Neuronal stem cell (in vitro differentiated cells): Measurements from ENCODE around the gene AKAP7.

Experiments used
- DNase-seq: peaks from one replicate; pipeline ENCODE4 v3.0.0-alpha.2; 2013; ENCODE audit warnings: low spot score
- H2AFZ ChIP-seq: one replicate; pipeline ENCODE4 v1.6.1; 2013; ENCODE audit warnings: mild to moderate bottlenecking, low read length, inconsistent platforms
- H2AK5ac ChIP-seq: 2 replicates; pipeline ENCODE4 v1.6.1; 2013; ENCODE audit warnings: low read depth, mild to moderate bottlenecking, inconsistent platforms, low read length, moderate library complexity, mixed read lengths
- H2BK120ac ChIP-seq: 2 replicates; pipeline ENCODE4 v1.6.1; 2013; ENCODE audit warnings: low read depth, mild to moderate bottlenecking, inconsistent platforms, low read length, moderate library complexity, mixed read lengths
- H2BK12ac ChIP-seq: one replicate; pipeline ENCODE4 v1.6.1; 2013; ENCODE audit warnings: low read length, inconsistent platforms
- H2BK15ac ChIP-seq: 2 replicates; pipeline ENCODE4 v1.6.1; 2013; ENCODE audit warnings: mild to moderate bottlenecking, low read length, inconsistent platforms, mixed read lengths
- H2BK5ac ChIP-seq: one replicate; pipeline ENCODE4 v1.6.1; 2013; ENCODE audit warnings: inconsistent platforms, mild to moderate bottlenecking, low read length, moderate library complexity
- H3K14ac ChIP-seq: one replicate; pipeline ENCODE4 v1.6.1; 2013; ENCODE audit warnings: low read length, inconsistent platforms
- H3K18ac ChIP-seq: 2 replicates; pipeline ENCODE4 v1.6.1; 2013; ENCODE audit warnings: low read length, inconsistent platforms
- H3K23ac ChIP-seq: 2 replicates; pipeline ENCODE4 v1.6.1; 2013; ENCODE audit warnings: low read depth, mild to moderate bottlenecking, mixed read lengths, low read length, inconsistent platforms; ENCODE audit not compliant: poor library complexity
- H3K27ac ChIP-seq: replicated peaks from 3 replicates; pipeline ENCODE4 v1.5.1; 2013; ENCODE audit warnings: low read length, inconsistent platforms
- H3K27me3 ChIP-seq, 3 experiments: 2 replicates each; pipeline ENCODE4 v1.6.1; 2013; ENCODE audit warnings: low read length in 3 of 3, mild to moderate bottlenecking in 2 of 3, inconsistent platforms in 1 of 3, low read depth in 1 of 3, mixed read lengths in 1 of 3, moderate library complexity in 1 of 3; ENCODE audit not compliant: control insufficient read depth in 3 of 3, insufficient read depth in 3 of 3
- H3K36me3 ChIP-seq, 2 donors: replicated peaks in 1 of 2; 2 replicates each; pipeline ENCODE4 v1.6.1; 2013; ENCODE audit warnings: low read length in 2 of 2; ENCODE audit not compliant: control insufficient read depth in 2 of 2, insufficient read depth in 2 of 2
- H3K4ac ChIP-seq: 2 replicates; pipeline ENCODE4 v1.6.1; 2013; ENCODE audit warnings: inconsistent platforms, mild to moderate bottlenecking, low read length, moderate library complexity
- H3K4me1 ChIP-seq, 2 donors: 1 replicate in 1 of 2; 2 replicates in 1 of 2; pipeline ENCODE4 v1.6.1; 2013; ENCODE audit warnings: low read length in 2 of 2, low read depth in 1 of 2; ENCODE audit not compliant: control insufficient read depth in 2 of 2, insufficient read depth in 1 of 2
- H3K4me2 ChIP-seq: one replicate; pipeline ENCODE4 v1.6.1; 2013; ENCODE audit warnings: mild to moderate bottlenecking, low read length, inconsistent platforms; ENCODE audit not compliant: insufficient read depth, poor library complexity, severe bottlenecking
- H3K4me3 ChIP-seq, 2 donors: 2 replicates each; pipeline ENCODE4 v1.5.1; 2013; ENCODE audit warnings: low read length in 2 of 2, mild to moderate bottlenecking in 2 of 2, inconsistent platforms in 1 of 2, moderate library complexity in 1 of 2
- H3K79me1 ChIP-seq: one replicate; pipeline ENCODE4 v1.6.1; 2013; ENCODE audit warnings: low read depth, mild to moderate bottlenecking, inconsistent platforms, low read length, moderate library complexity
- H3K9ac ChIP-seq: one replicate; pipeline ENCODE4 v1.6.1; 2013; ENCODE audit warnings: mild to moderate bottlenecking, low read depth, low read length, inconsistent platforms; ENCODE audit not compliant: poor library complexity
- H3K9me3 ChIP-seq, 2 donors: replicated peaks in 1 of 2; 2 replicates each; pipeline versions ENCODE3 to v1.6.1; 2013; ENCODE audit warnings: low read length in 2 of 2, mild to moderate bottlenecking in 2 of 2, inconsistent platforms in 1 of 2, low read depth in 1 of 2, mixed read lengths in 1 of 2, moderate library complexity in 1 of 2; ENCODE audit not compliant: control insufficient read depth in 2 of 2, insufficient read depth in 1 of 2
- H4K8ac ChIP-seq: one replicate; pipeline ENCODE4 v1.6.1; 2013; ENCODE audit warnings: low read depth, mild to moderate bottlenecking, inconsistent platforms, low read length, moderate library complexity
- H4K91ac ChIP-seq: one replicate; pipeline ENCODE4 v1.6.1; 2013; ENCODE audit warnings: low read length, low read depth, mild to moderate bottlenecking, inconsistent platforms; ENCODE audit not compliant: poor library complexity
- WGBS, 2 donors: extraction: QIAGEN DNeasy Blood & Tissue Kit; methylation state at CpG; one replicate each; pipeline ENCODE4 v1.1.7; 2013; ENCODE audit warnings: missing lambda C conversion rate in 2 of 2, mixed read lengths in 1 of 2; ENCODE audit not compliant: insufficient read length in 2 of 2, insufficient replicate concordance in 1 of 2; ENCODE audit errors: extremely low coverage in 2 of 2; 5-methylcytosine and 5-hydroxymethylcytosine counted together

AKAP7 gene

DNA sequence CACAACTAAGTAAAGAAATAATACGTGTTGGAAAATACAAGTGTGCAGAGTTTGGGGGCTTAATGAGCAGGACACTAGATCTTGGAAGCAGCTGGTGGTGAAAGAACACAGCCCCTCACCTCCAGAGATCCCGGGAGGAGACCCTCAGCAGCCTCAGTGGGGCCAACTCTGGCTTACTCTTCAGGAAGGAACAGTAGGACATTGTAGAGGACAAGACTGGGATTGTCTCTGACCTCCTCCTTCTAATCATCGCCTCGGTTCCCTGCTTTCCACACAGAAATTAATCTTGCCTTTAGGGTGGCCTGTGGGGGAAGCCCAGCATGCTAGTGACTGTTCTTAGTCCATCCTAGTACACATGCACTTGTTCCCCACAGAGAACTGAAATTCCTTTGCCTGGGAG lies 130.7 kb downstream of the AKAP7 start:
- peaks cover 0 to 19% of the 10 kb centered on the region in 2 donors for H3K9me3 ChIP-seq
- no peak overlapping the region for H3K4me2 ChIP-seq
- no peak overlapping the region for H2AK5ac ChIP-seq
- no peak overlapping the region for H3K18ac ChIP-seq
- H3K9ac ChIP-seq = no peak overlapping the region
- no peak overlapping the region for H3K23ac ChIP-seq
- no peak overlapping the region for H3K4ac ChIP-seq
- no peak overlapping the region for H2BK12ac ChIP-seq
- no peak overlapping the region for H2AFZ ChIP-seq
- H3K27me3 ChIP-seq = no peaks in the 10 kb centered on the region
- no peak overlapping the region for H2BK120ac ChIP-seq
- H3K27ac ChIP-seq = no peak overlapping the region
- no peaks in the 10 kb centered on the region for H3K79me1 ChIP-seq
- WGBS, 2 donors = no CpG with 5 or more reads among the region's 4 CpGs
- H2BK5ac ChIP-seq = no peak overlapping the region
- no peak overlapping the region for H4K91ac ChIP-seq
- H3K14ac ChIP-seq = no peak overlapping the region
- no peak overlapping the region for H4K8ac ChIP-seq
- no peak for DNase-seq
- no peaks in the 10 kb centered on the region for H3K36me3 ChIP-seq
- H3K4me3 ChIP-seq = no peak overlapping the region
- no peaks in the 10 kb centered on the region for H3K4me1 ChIP-seq
- no peak overlapping the region for H2BK15ac ChIP-seq

- Histone ChIP-seq H4K8ac (no peak overlapping the region), H3K4me2 (no peak overlapping the region), H3K36me3 (no peaks in the 10 kb centered on the region), H3K4ac (no peak overlapping the region), H3K14ac (no peak overlapping the region), H3K23ac (no peak overlapping the region), H3K4me3 (no peak overlapping the region), H4K91ac (no peak overlapping the region), H2AK5ac (no peak overlapping the region), H2BK5ac (no peak overlapping the region), H3K9ac (no peak overlapping the region), H3K79me1 (no peaks in the 10 kb centered on the region), H2BK12ac (no peak overlapping the region), H2AFZ (no peak overlapping the region), H3K4me1 (no peaks in the 10 kb centered on the region), H3K27ac (no peak overlapping the region), H2BK120ac (no peak overlapping the region), H3K27me3 (no peaks in the 10 kb centered on the region), H2BK15ac (no peak overlapping the region), H3K18ac (no peak overlapping the region), H3K9me3 (peaks cover 0 to 14% of the 10 kb centered on the region in 2 donors)
- WGBS, 2 donors = no CpG with 5 or more reads among the region's 5 CpGs
- no peak for DNase-seq
Observed at GRCh38 chr6:131268303-131268702, 133.0 kb downstream of the AKAP7 start.

- Histone ChIP-seq H3K18ac (no peak overlapping the region), H2BK12ac (no peak overlapping the region), H2BK5ac (no peak overlapping the region), H4K91ac (no peak overlapping the region), H2BK15ac (no peak overlapping the region), H2AK5ac (no peak overlapping the region), H3K9ac (no peak overlapping the region), H3K23ac (no peak overlapping the region), H3K27me3 (peaks cover 0 to 2% (median 0%) of the 10 kb centered on the region in 3 experiments), H3K4ac (no peak overlapping the region), H3K4me1 (no peaks in the 10 kb centered on the region), H3K79me1 (no peaks in the 10 kb centered on the region), H3K14ac (no peak overlapping the region), H3K4me3 (no peak overlapping the region), H3K9me3 (peaks cover 0 to 14% of the 10 kb centered on the region in 2 donors), H2AFZ (no peak overlapping the region), H3K36me3 (no peaks in the 10 kb centered on the region), H4K8ac (no peak overlapping the region), H3K4me2 (no peak overlapping the region), H2BK120ac (no peak overlapping the region), H3K27ac (no peak overlapping the region)
- WGBS, 2 donors = no CpG with 5 or more reads among the region's 3 CpGs
- DNase-seq = no peak
Observed at GRCh38 chr6:131269565-131270391, 134.5 kb downstream of the AKAP7 start.

- Histone ChIP-seq H2BK120ac (no peak overlapping the region), H3K27me3 (peaks cover 0 to 2% (median 0%) of the 10 kb centered on the region in 3 experiments), H2BK5ac (no peak overlapping the region), H3K4me3 (no peak overlapping the region), H2AFZ (no peak overlapping the region), H3K4me1 (no peaks in the 10 kb centered on the region), H3K36me3 (no peaks in the 10 kb centered on the region), H3K18ac (no peak overlapping the region), H3K79me1 (no peaks in the 10 kb centered on the region), H2BK12ac (no peak overlapping the region), H3K23ac (no peak overlapping the region), H3K4me2 (no peak overlapping the region), H3K9me3 (peaks cover 0 to 14% of the 10 kb centered on the region in 2 donors), H2BK15ac (no peak overlapping the region), H3K4ac (no peak overlapping the region), H2AK5ac (no peak overlapping the region), H4K91ac (no peak overlapping the region), H3K14ac (no peak overlapping the region), H3K27ac (no peak overlapping the region), H4K8ac (no peak overlapping the region), H3K9ac (no peak overlapping the region)
- no CpG with 5 or more reads among the region's 3 CpGs for WGBS, 2 donors
- DNase-seq = no peak
Observed at GRCh38 chr6:131270534-131270933, 135.3 kb downstream of the AKAP7 start.
